ENCODE data around the gene LUC7L.

Gene LUC7L

GRCh38 chr16:185691-186090 is 43.6 kb downstream of the LUC7L start:
- no peak for TF ChIP-seq CTCF (IDR thresholded peaks at IDR 0.05; ENCODE audit: insufficient read depth, low read depth, low read length, missing control alignments)
- no peak for DNase-seq (ENCODE audit: low read depth)

GRCh38 chr16:185213-185612 is 44.0 kb downstream of the LUC7L start:
- no peak overlapping the region for H3K4me3 ChIP-seq (ENCODE audit: low read length)
- TF ChIP-seq CTCF (IDR thresholded peaks at IDR 0.05; ENCODE audit: insufficient read depth, low read depth, low read length, missing control alignments): no peak
- no peak for DNase-seq (ENCODE audit: low read depth)

More at GRCh38 chr16:185691-186090, 43.6 kb downstream of the LUC7L start:
- H3K4me3 ChIP-seq (ENCODE audit: low read length): no peak overlapping the region

GRCh38 chr16:183005-183404 is 46.2 kb downstream of the LUC7L start:
- H3K4me3 ChIP-seq (ENCODE audit: low read length): no peak overlapping the region
- no peak for DNase-seq (ENCODE audit: low read depth)
- no peak for TF ChIP-seq CTCF (IDR thresholded peaks at IDR 0.05; ENCODE audit: insufficient read depth, low read depth, low read length, missing control alignments)

- no peak overlapping the region for H3K4me3 ChIP-seq (ENCODE audit: low read length)
- DNase-seq (ENCODE audit: low read depth): peak; percentile 20
- TF ChIP-seq CTCF (IDR thresholded peaks at IDR 0.05; ENCODE audit: insufficient read depth, low read depth, low read length, missing control alignments): peak; percentile 72
These were observed 47.7 kb downstream of the LUC7L start for GRCh38 chr16:181565-182021.

- DNase-seq (ENCODE audit: low read depth): peak; percentile 73
- peak overlapping the region; percentile 35 for H3K4me3 ChIP-seq (ENCODE audit: low read length)
- no peak for TF ChIP-seq CTCF (IDR thresholded peaks at IDR 0.05; ENCODE audit: insufficient read depth, low read depth, low read length, missing control alignments)
These were observed 48.3 kb downstream of the LUC7L start for GRCh38 chr16:180681-181564.

GRCh38 chr16:180101-180675 is 49.1 kb downstream of the LUC7L start, which contains the start of gene HBQ1:
Gene HBQ1 (plus strand): TSS chr16:180459. CDS start chr16:180487, 28 bp downstream.
- peak within 1 kb of the TSS; percentile 35 for H3K4me3 ChIP-seq (ENCODE audit: low read length)
- no peak for TF ChIP-seq CTCF (IDR thresholded peaks at IDR 0.05; ENCODE audit: insufficient read depth, low read depth, low read length, missing control alignments)
- peak; percentile 33 for DNase-seq (ENCODE audit: low read depth)

Data from epithelial cell of esophagus (primary cell).